Prostate gland (tissue), 2 donors: ENCODE measurements around the gene NMNAT2. TPM values are rescaled to one million over a fixed set of nuclear protein-coding genes. Genes with fewer than 3 reads are reported as not detected.

ENCODE experiments used
- DNase-seq: peaks from one replicate; pipeline ENCODE4 v3.0.0-alpha.2; 2019; ENCODE audit warnings: low spot score
- H3K27ac ChIP-seq, 2 donors: fragments of 200-600 bp; sonication (generic); 2 replicates each; pipeline ENCODE4 v1.5.1; 2017 to 2019
- H3K27me3 ChIP-seq: fragments of 200-600 bp; sonication (generic); replicated peaks from 2 replicates; pipeline ENCODE4 v1.5.1; 2019; ENCODE audit not compliant: insufficient read depth
- H3K36me3 ChIP-seq, 2 donors: fragments of 200-600 bp; sonication (generic); 1 replicate in 1 of 2; 2 replicates in 1 of 2; pipeline versions ENCODE4 v1.5.1 to v1.8.1; 2017 to 2019
- H3K4me1 ChIP-seq: fragments of 200-600 bp; sonication (generic); replicated peaks from 2 replicates; pipeline ENCODE4 v1.5.1; 2019
- H3K4me3 ChIP-seq, 2 donors: fragments of 200-600 bp; sonication (generic); 2 replicates each; pipeline ENCODE4 v1.5.1; 2017 to 2019
- H3K9me3 ChIP-seq: fragments of 200-600 bp; sonication (generic); 2 replicates; pipeline ENCODE4 v1.5.1; 2017
- CTCF ChIP-seq, 4 experiments: fragments of 200-600 bp in 2 of 4; fragments of 450-650 bp in 2 of 4; sonication (generic) in 2 of 4; IDR thresholded peaks; 1 replicate in 3 of 4; 2 replicates in 1 of 4; pipeline ENCODE4 v1.5.1; 2016 to 2019; ENCODE audit warnings: antibody characterized with exemption in 4 of 4, mild to moderate bottlenecking in 2 of 4, moderate library complexity in 2 of 4
- POLR2A ChIP-seq: fragments of 450-650 bp; IDR thresholded peaks from one replicate; pipeline ENCODE4 v1.6.1; 2016; ENCODE audit warnings: antibody characterized with exemption, mild to moderate bottlenecking
- POLR2AphosphoS5 ChIP-seq: sonication (generic); formaldehyde crosslinking; IDR thresholded peaks from one replicate; pipeline ENCODE4 v1.6.1; 2017; ENCODE audit warnings: antibody characterized with exemption
- WGBS: methylation state at CpG from one replicate; pipeline ENCODE4 v1.1.5; 2018; 5-methylcytosine and 5-hydroxymethylcytosine counted together
- intact Hi-C: fragments of 100-400 bp; cut with DNase I; formaldehyde crosslinking; loops from one replicate; pipeline ENCODE4 v1.14.2; 2022
- total RNA-seq, 2 donors: library from RNA; depleted of rRNA; stranded (reverse); fragments of >200 nt; gene quantifications; one replicate each; pipeline ENCODE4 v1.1.0, GENCODE V29; 2016

Gene NMNAT2
- total RNA-seq, 2 donors from 2014 or later = 0.27 to 41.0 TPM

DNA sequence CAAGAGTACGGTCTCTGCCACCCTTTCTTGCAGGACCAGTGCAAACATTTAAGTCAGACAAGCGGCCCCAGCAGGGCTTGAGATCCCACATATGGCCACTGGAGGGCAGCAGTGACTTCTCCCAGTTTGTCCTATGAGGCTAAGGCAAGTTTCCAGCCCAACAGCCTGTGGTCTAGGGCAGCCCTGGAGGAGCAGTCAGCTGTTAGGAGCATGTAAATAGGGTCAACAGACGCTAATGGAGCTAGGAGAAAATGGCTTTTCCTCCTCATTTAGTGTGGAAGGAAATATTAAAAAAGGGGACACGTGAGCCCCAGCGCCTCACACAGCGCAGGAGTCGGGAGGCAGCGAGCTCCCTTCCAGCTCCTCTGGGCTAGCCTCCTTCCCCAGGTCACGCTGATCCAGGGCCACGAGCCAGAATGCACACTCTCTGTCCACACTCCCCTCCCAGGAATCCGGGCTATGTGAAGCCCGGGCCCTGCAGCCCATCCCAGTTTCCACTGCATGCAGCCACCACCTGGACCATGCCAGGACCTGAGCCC, 136.6 kb downstream of the NMNAT2 start:
- Histone ChIP-seq H3K27ac (peak overlapping the region; percentile 10 to 39), H3K9me3 (no peaks in the 10 kb centered on the region), H3K27me3 (no peaks in the 10 kb centered on the region), H3K36me3 (no peaks in the 10 kb centered on the region), H3K4me3 (no peak overlapping the region), H3K4me1 (no peaks in the 10 kb centered on the region)
- peak; percentile 86 for DNase-seq
- WGBS = 11% methylated on average over 12 of the region's 12 CpGs
- intact Hi-C loops = loop anchor here (1.0 to 10.0 kb wide), 3 partner anchors 37 to 323 kb away; no protein-coding TSS in a partner anchor
- TF ChIP-seq CTCF (IDR thresholded peaks at IDR 0.05) (peak; percentile 67 to 92 (median 88)), POLR2A (no peak), POLR2AphosphoS5 (peak; percentile 31)

- TF ChIP-seq POLR2AphosphoS5 = no peak
- TF ChIP-seq POLR2A = no peak
- no peak for TF ChIP-seq CTCF (IDR thresholded peaks at IDR 0.05)
- H3K27ac ChIP-seq = no peak overlapping the region
- intact Hi-C loops = loop anchor here (1.0 to 10.0 kb wide), 3 partner anchors 38 to 324 kb away; no protein-coding TSS in a partner anchor
- no peaks in the 10 kb centered on the region for H3K36me3 ChIP-seq
- no peak overlapping the region for H3K4me3 ChIP-seq
- no peaks in the 10 kb centered on the region for H3K4me1 ChIP-seq
- H3K9me3 ChIP-seq = no peaks in the 10 kb centered on the region
- no peak for DNase-seq
- H3K27me3 ChIP-seq = no peaks in the 10 kb centered on the region
- WGBS = 94% methylated on average over 2 of the region's 2 CpGs
Measured at GRCh38 chr1:183281039-183281438, 137.1 kb downstream of the NMNAT2 start.

- TF ChIP-seq POLR2AphosphoS5 (no peak), CTCF (IDR thresholded peaks at IDR 0.05) (no peak), POLR2A (no peak)
- H3K27ac ChIP-seq = no peak overlapping the region
Measured at GRCh38 chr1:183279835-183280234, 138.3 kb downstream of the NMNAT2 start.

DNA sequence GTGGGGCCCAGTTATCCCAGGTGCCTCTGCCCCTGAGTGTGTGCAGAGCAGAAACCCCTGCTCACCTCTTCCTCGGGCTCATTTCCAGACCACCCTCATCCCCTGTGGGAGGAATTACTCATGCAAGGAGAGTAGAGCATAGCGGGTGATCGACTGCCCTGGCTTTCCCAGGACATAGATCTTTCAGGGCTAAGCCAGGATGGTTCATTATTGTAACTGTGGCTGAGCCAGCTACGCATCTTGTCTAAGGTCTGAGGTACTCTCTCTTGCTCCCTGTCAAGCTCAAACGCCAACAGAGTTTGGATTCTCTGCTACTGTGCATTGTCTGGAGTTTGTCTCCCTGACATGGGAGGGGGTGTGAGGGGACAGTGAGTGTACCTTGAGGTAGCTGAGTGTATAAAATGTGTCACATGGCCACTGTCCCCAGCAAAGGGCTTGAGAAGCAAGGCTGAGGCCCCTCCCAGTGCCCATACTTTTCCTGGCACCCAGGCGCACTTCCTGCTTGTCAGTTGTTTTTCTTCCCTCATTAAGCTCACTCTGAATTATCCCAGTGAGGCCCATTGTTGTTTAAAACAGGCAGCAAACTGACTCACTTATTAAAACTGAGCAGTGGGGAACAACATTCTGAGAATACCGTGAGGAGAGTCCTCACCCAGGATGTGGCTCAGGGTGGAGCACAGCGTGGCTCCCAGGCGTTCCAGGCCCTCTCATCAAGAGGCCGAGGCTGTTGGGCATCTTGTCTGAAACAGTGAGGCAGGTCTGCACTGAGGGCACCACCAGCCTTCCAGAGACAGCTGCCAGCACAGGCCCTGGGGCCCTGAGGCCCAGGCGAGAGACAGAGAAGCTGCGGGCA, 139.2 kb downstream of the NMNAT2 start:
- H3K4me1 ChIP-seq = no peaks in the 10 kb centered on the region
- WGBS = 84% methylated on average over 12 of the region's 12 CpGs

More at GRCh38 chr1:183279835-183280234, 138.3 kb downstream of the NMNAT2 start:
- Histone ChIP-seq H3K27me3 (no peaks in the 10 kb centered on the region), H3K9me3 (no peaks in the 10 kb centered on the region), H3K4me3 (no peak overlapping the region), H3K36me3 (no peaks in the 10 kb centered on the region), H3K4me1 (no peaks in the 10 kb centered on the region)
- 97% methylated on average over 6 of the region's 6 CpGs for WGBS
- DNase-seq = no peak
- intact Hi-C loops = loop anchor here (2.0 to 10.0 kb wide), 2 partner anchors 39 to 325 kb away; no protein-coding TSS in a partner anchor

More for the DNA sequence above, 139.2 kb downstream of the NMNAT2 start:
- no peak for DNase-seq
- Histone ChIP-seq H3K36me3 (no peaks in the 10 kb centered on the region), H3K4me3 (no peak overlapping the region), H3K9me3 (no peaks in the 10 kb centered on the region), H3K27me3 (no peaks in the 10 kb centered on the region), H3K27ac (no peak overlapping the region)
- intact Hi-C loops = no loop called here
- TF ChIP-seq CTCF (IDR thresholded peaks at IDR 0.05) (no peak), POLR2AphosphoS5 (no peak), POLR2A (no peak)
